GF-D8 (cell line): ENCODE measurements around the gene RYR3.

Experiments used
- DNase-seq: peaks from one replicate; lab custom pipeline; 2025; lab: John Stamatoyannopoulos, UW

The RYR3 gene

GRCh38 chr15:33837294-33837693, 526.5 kb downstream of the RYR3 start:
- DNase-seq = no peak

GRCh38 chr15:33839540-33839939, 528.8 kb downstream of the RYR3 start:
- DNase-seq = no peak

GRCh38 chr15:33840615-33841014, 529.8 kb downstream of the RYR3 start:
- no peak for DNase-seq

- DNase-seq = no peak
Measured at GRCh38 chr15:33844186-33844585, 533.4 kb downstream of the RYR3 start.

GRCh38 chr15:33844597-33844996, 533.8 kb downstream of the RYR3 start:
- DNase-seq = no peak

GRCh38 chr15:33846142-33846541, 535.4 kb downstream of the RYR3 start:
- DNase-seq = no peak

GRCh38 chr15:33846862-33847261, 536.1 kb downstream of the RYR3 start:
- no peak for DNase-seq

- no peak for DNase-seq
Measured at GRCh38 chr15:33848011-33848410, 537.2 kb downstream of the RYR3 start.

- no peak for DNase-seq
Measured at GRCh38 chr15:33851079-33851478, 540.3 kb downstream of the RYR3 start.

GRCh38 chr15:33852094-33852493, 541.3 kb downstream of the RYR3 start:
- DNase-seq = no peak

- no peak for DNase-seq
Measured at GRCh38 chr15:33852570-33852969, 541.8 kb downstream of the RYR3 start.

- DNase-seq = no peak
Measured at GRCh38 chr15:33857726-33858125, 547.0 kb downstream of the RYR3 start.

- no peak for DNase-seq
Measured at GRCh38 chr15:33858836-33859235, 548.1 kb downstream of the RYR3 start.

- DNase-seq = no peak
Measured at GRCh38 chr15:33859992-33860545, 549.3 kb downstream of the RYR3 start.

GRCh38 chr15:33860754-33861153, 550.0 kb downstream of the RYR3 start:
- no peak for DNase-seq

GRCh38 chr15:33864360-33865075, 553.8 kb downstream of the RYR3 start:
- no peak for DNase-seq

- no peak for DNase-seq
Measured at GRCh38 chr15:33865416-33865815, 554.6 kb downstream of the RYR3 start.

- DNase-seq = no peak
Measured at GRCh38 chr15:33866101-33866737, 555.5 kb downstream of the RYR3 start.

- DNase-seq = no peak
Measured at GRCh38 chr15:33871980-33872379, 561.2 kb downstream of the RYR3 start.

GRCh38 chr15:33872416-33873106, 561.8 kb downstream of the RYR3 start:
- DNase-seq = no peak

- no peak for DNase-seq
Measured at GRCh38 chr15:33874156-33874555, 563.4 kb downstream of the RYR3 start.

GRCh38 chr15:33882921-33883320, 572.2 kb downstream of the RYR3 start:
- no peak for DNase-seq

- DNase-seq = no peak
Measured at GRCh38 chr15:33888176-33888575, 577.4 kb downstream of the RYR3 start.
